PC-9 (cell line): ENCODE measurements around the gene SH3GL2. TPM values are rescaled to one million over a fixed set of nuclear protein-coding genes. Genes with fewer than 3 reads are reported as not detected.

Source experiments
- BruUV-seq: library from RNA; stranded (reverse); fragments of 400-500 nt; replicated peaks from 2 replicates; lab custom pipeline; 2021; lab: Mats Ljungman, UMichigan
- CTCF ChIA-PET: fragments of 300-600 bp; sonication (Branson Sonifier 250); formaldehyde crosslinking; loops from one replicate; lab custom pipeline; 2022; ENCODE audit warnings: antibody characterized with exemption; lab: Charles Lee
- POLR2A ChIA-PET: fragments of 300-600 bp; sonication (Branson Sonifier 250); formaldehyde crosslinking; loops from one replicate; lab custom pipeline; 2022; ENCODE audit warnings: antibody characterized with exemption; ENCODE audit not compliant: unreplicated experiment; lab: Charles Lee
- DNase-seq, 2 experiments: peaks; one replicate each; pipeline versions ENCODE4 v3.0.0 to v3.0.0-alpha.2; 2015 to 2022; ENCODE audit warnings: mixed read lengths in 1 of 2
- H2AFZ ChIP-seq: fragments of 200-600 bp; sonication (generic); 2 replicates; pipeline ENCODE4 v1.8.1; 2017; ENCODE audit warnings: antibody characterized with exemption
- H3F3A ChIP-seq: fragments of 200-600 bp; sonication (generic); 2 replicates; pipeline ENCODE4 v1.8.1; 2017; ENCODE audit warnings: antibody characterized with exemption, mild to moderate bottlenecking, low read depth; ENCODE audit not compliant: insufficient read depth
- H3K27ac ChIP-seq: fragments of 200-600 bp; sonication (generic); 2 replicates; pipeline ENCODE4 v1.6.1; 2016; ENCODE audit warnings: mixed run types
- H3K27me3 ChIP-seq: fragments of 200-600 bp; sonication (generic); 2 replicates; pipeline ENCODE4 v1.6.1; 2016; ENCODE audit warnings: low read depth, mixed run types; ENCODE audit not compliant: insufficient read depth
- H3K36me3 ChIP-seq: fragments of 200-600 bp; sonication (generic); 2 replicates; pipeline ENCODE4 v1.6.1; 2016; ENCODE audit warnings: low read depth, mixed run types
- H3K4me1 ChIP-seq: fragments of 200-600 bp; sonication (generic); replicated peaks from 2 replicates; pipeline ENCODE4 v1.6.1; 2016; ENCODE audit warnings: mixed run types; ENCODE audit not compliant: insufficient read depth
- H3K4me2 ChIP-seq: fragments of 200-600 bp; sonication (generic); 2 replicates; pipeline ENCODE4 v1.6.1; 2017; ENCODE audit warnings: mixed run types
- H3K4me3 ChIP-seq: fragments of 200-600 bp; sonication (generic); 2 replicates; pipeline ENCODE4 v1.6.1; 2016; ENCODE audit warnings: mixed run types
- H3K79me2 ChIP-seq: fragments of 200-600 bp; sonication (generic); 2 replicates; pipeline ENCODE4 v1.6.1; 2017; ENCODE audit warnings: low read depth, mixed run types
- H3K9me2 ChIP-seq: fragments of 200-600 bp; sonication (generic); 2 replicates; pipeline ENCODE4 v1.8.1; 2017; ENCODE audit warnings: mild to moderate bottlenecking; ENCODE audit not compliant: insufficient read depth
- H3K9me3 ChIP-seq: fragments of 200-600 bp; sonication (generic); 2 replicates; pipeline ENCODE4 v1.8.1; 2016; ENCODE audit warnings: low read depth; ENCODE audit not compliant: insufficient read depth
- H4K20me1 ChIP-seq: fragments of 200-600 bp; sonication (generic); 2 replicates; pipeline ENCODE4 v1.8.1; 2017; ENCODE audit not compliant: insufficient read depth
- CTCF ChIP-seq: fragments of 200-600 bp; sonication (generic); conservative IDR thresholded peaks from 2 replicates; pipeline ENCODE4 v1.6.1; 2017; ENCODE audit warnings: mixed run types, antibody characterized with exemption, mild to moderate bottlenecking, moderate library complexity
- EZH2 ChIP-seq: fragments of 200-600 bp; sonication (generic); IDR thresholded peaks from 2 replicates; pipeline ENCODE4 v1.8.0; 2017; ENCODE audit warnings: antibody characterized with exemption, low read depth
- intact Hi-C: fragments of 100-400 bp; cut with micrococcal nuclease; formaldehyde crosslinking; loops from one replicate; pipeline ENCODE4 v1.10.0; 2022; ENCODE audit not compliant: unreplicated experiment
- total RNA-seq: library from RNA; stranded (reverse); gene quantifications from 2 replicates; pipeline ENCODE4 v1.2.3, GENCODE V29; 2021

Gene SH3GL2
- total RNA-seq, 1 experiment from 2014 or later: not detected

GRCh38 chr9:17653947-17654465 is 75.1 kb downstream of the SH3GL2 start:
- Histone ChIP-seq H2AFZ (no peak overlapping the region), H3F3A (no peaks in the 10 kb centered on the region), H3K9me2 (no peaks in the 10 kb centered on the region), H3K4me2 (no peak overlapping the region), H3K4me3 (no peak overlapping the region), H3K79me2 (no peaks in the 10 kb centered on the region), H4K20me1 (no peaks in the 10 kb centered on the region), H3K4me1 (no peaks in the 10 kb centered on the region), H3K36me3 (no peaks in the 10 kb centered on the region), H3K27me3 (no peaks in the 10 kb centered on the region), H3K27ac (no peak overlapping the region), H3K9me3 (no peaks in the 10 kb centered on the region)
- CTCF ChIA-PET: no interaction called here
- BruUV-seq: no TSS peak
- POLR2A ChIA-PET: no interaction called here
- intact Hi-C loops: no loop called here
- DNase-seq: no peak
- no peak for TF ChIP-seq EZH2
- TF ChIP-seq CTCF: no peak

GRCh38 chr9:17656889-17657288 is 78.0 kb downstream of the SH3GL2 start:
- no peak overlapping the region for H2AFZ ChIP-seq
- H4K20me1 ChIP-seq: no peaks in the 10 kb centered on the region
- no peak overlapping the region for H3K4me3 ChIP-seq
- no peaks in the 10 kb centered on the region for H3K79me2 ChIP-seq
- no peaks in the 10 kb centered on the region for H3K27me3 ChIP-seq
- no peaks in the 10 kb centered on the region for H3K36me3 ChIP-seq
- H3K9me2 ChIP-seq: no peaks in the 10 kb centered on the region
- no peaks in the 10 kb centered on the region for H3K4me1 ChIP-seq
- intact Hi-C loops: no loop called here
- H3K9me3 ChIP-seq: no peaks in the 10 kb centered on the region
- no peak for DNase-seq
- H3K4me2 ChIP-seq: no peak overlapping the region
- POLR2A ChIA-PET: no interaction called here
- TF ChIP-seq EZH2 (no peak), CTCF (no peak)
- CTCF ChIA-PET: no interaction called here
- no TSS peak for BruUV-seq
- no peaks in the 10 kb centered on the region for H3F3A ChIP-seq
- H3K27ac ChIP-seq: no peak overlapping the region

DNA sequence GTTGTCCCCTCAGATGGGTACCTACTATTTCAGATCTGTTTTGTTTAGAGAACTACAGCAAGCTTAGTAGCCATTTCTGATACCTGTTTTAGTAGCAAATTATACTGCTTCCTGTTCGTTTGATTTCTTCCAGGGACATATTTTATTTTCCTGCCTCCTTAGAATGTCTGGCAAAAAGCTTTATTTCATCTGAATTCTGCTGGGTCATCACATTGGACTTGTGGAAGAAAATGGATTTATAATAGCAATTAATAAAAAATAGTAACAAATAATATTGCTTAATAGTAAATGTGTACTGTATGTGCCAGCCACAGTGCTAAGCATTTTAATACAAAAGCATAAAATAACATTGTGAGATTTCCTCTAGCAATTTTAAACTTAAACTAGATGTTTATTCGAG is 79.4 kb downstream of the SH3GL2 start:
- Histone ChIP-seq H3K79me2 (no peaks in the 10 kb centered on the region), H2AFZ (no peak overlapping the region), H3F3A (no peaks in the 10 kb centered on the region), H3K9me3 (no peaks in the 10 kb centered on the region), H3K4me1 (no peaks in the 10 kb centered on the region), H3K36me3 (no peaks in the 10 kb centered on the region), H3K4me2 (no peak overlapping the region), H4K20me1 (no peaks in the 10 kb centered on the region), H3K27ac (no peak overlapping the region), H3K27me3 (no peaks in the 10 kb centered on the region; the same call in 1 of the 2 replicates), H3K4me3 (no peak overlapping the region), H3K9me2 (no peaks in the 10 kb centered on the region)
- DNase-seq: no peak
- intact Hi-C loops: no loop called here
- no peak for TF ChIP-seq EZH2
- TF ChIP-seq CTCF: no peak
- CTCF ChIA-PET: no interaction called here
- POLR2A ChIA-PET: no interaction called here
- no TSS peak for BruUV-seq
